ENCODE measurements around the gene DALRD3. TPM values are rescaled to one million over a fixed set of nuclear protein-coding genes. Genes with fewer than 3 reads are reported as not detected.
A peak's percentile ranks its signal among the peaks of the same experiment; 100 is the strongest.

The DALRD3 gene
- total and polyA plus RNA-seq, 2 experiments from 2014 or later = 31.0 to 57.7 TPM

DNA sequence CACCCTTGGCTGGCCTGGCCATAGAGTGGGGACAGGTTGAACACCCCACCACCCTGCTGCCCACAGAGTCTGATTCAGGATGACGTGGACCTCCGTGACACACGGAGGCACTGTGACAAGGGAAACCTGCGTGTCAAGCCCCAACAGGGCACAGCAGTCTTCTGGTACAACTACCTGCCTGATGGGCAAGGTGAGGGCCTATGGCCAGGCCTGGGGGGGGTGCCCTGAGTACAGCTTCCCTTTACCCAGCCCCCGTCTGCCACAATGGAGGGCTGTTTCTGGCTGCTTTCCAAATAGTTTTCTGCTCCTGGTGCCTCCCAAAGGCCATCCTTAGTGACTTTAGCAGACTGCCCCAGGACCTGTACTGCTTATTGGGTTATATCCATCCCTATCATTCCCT lies 12.4 kb downstream of the DALRD3 start:
- H3K36me3 ChIP-seq (ENCODE audit: insufficient read depth) = no peaks in the 10 kb centered on the region
- H3K4me3 Mint-ChIP-seq = peak overlapping the region; percentile 98
- H3F3A ChIP-seq (replicated peaks; ENCODE audit: low read depth) = 0 out of 2 replicates have a peak, but pooled peaks cover 5% of the 10 kb centered on the region
- TF ChIP-seq EZH2phosphoT487 (IDR thresholded peaks at IDR 0.05; ENCODE audit: unreplicated experiment) = no peak
- TF ChIP-seq EZH2 (IDR thresholded peaks at IDR 0.05; ENCODE audit: low read depth, unreplicated experiment) = no peak
- TF ChIP-seq, protein P1, sequence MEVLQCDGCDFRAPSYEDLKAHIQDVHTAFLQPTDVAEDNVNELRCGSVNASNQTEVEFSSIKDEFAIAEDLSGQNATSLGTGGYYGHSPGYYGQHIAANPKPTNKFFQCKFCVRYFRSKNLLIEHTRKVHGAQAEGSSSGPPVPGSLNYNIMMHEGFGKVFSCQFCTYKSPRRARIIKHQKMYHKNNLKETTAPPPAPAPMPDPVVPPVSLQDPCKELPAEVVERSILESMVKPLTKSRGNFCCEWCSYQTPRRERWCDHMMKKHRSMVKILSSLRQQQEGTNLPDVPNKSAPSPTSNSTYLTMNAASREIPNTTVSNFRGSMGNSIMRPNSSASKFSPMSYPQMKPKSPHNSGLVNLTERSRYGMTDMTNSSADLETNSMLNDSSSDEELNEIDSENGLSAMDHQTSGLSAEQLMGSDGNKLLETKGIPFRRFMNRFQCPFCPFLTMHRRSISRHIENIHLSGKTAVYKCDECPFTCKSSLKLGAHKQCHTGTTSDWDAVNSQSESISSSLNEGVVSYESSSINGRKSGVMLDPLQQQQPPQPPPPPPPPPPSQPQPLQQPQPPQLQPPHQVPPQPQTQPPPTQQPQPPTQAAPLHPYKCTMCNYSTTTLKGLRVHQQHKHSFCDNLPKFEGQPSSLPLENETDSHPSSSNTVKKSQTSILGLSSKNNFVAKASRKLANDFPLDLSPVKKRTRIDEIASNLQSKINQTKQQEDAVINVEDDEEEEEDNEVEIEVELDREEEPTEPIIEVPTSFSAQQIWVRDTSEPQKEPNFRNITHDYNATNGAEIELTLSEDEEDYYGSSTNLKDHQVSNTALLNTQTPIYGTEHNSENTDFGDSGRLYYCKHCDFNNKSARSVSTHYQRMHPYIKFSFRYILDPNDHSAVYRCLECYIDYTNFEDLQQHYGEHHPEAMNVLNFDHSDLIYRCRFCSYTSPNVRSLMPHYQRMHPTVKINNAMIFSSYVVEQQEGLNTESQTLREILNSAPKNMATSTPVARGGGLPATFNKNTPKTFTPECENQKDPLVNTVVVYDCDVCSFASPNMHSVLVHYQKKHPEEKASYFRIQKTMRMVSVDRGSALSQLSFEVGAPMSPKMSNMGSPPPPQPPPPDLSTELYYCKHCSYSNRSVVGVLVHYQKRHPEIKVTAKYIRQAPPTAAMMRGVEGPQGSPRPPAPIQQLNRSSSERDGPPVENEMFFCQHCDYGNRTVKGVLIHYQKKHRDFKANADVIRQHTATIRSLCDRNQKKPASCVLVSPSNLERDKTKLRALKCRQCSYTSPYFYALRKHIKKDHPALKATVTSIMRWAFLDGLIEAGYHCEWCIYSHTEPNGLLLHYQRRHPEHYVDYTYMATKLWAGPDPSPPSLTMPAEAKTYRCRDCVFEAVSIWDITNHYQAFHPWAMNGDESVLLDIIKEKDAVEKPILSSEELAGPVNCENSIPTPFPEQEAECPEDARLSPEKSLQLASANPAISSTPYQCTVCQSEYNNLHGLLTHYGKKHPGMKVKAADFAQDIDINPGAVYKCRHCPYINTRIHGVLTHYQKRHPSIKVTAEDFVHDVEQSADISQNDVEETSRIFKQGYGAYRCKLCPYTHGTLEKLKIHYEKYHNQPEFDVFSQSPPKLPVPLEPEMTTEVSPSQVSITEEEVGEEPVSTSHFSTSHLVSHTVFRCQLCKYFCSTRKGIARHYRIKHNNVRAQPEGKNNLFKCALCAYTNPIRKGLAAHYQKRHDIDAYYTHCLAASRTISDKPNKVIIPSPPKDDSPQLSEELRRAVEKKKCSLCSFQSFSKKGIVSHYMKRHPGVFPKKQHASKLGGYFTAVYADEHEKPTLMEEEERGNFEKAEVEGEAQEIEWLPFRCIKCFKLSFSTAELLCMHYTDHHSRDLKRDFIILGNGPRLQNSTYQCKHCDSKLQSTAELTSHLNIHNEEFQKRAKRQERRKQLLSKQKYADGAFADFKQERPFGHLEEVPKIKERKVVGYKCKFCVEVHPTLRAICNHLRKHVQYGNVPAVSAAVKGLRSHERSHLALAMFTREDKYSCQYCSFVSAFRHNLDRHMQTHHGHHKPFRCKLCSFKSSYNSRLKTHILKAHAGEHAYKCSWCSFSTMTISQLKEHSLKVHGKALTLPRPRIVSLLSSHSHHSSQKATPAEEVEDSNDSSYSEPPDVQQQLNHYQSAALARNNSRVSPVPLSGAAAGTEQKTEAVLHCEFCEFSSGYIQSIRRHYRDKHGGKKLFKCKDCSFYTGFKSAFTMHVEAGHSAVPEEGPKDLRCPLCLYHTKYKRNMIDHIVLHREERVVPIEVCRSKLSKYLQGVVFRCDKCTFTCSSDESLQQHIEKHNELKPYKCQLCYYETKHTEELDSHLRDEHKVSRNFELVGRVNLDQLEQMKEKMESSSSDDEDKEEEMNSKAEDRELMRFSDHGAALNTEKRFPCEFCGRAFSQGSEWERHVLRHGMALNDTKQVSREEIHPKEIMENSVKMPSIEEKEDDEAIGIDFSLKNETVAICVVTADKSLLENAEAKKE (CRISPR knock-in tag; IDR thresholded peaks at IDR 0.05) = no peak
- TF ChIP-seq, protein P2, sequence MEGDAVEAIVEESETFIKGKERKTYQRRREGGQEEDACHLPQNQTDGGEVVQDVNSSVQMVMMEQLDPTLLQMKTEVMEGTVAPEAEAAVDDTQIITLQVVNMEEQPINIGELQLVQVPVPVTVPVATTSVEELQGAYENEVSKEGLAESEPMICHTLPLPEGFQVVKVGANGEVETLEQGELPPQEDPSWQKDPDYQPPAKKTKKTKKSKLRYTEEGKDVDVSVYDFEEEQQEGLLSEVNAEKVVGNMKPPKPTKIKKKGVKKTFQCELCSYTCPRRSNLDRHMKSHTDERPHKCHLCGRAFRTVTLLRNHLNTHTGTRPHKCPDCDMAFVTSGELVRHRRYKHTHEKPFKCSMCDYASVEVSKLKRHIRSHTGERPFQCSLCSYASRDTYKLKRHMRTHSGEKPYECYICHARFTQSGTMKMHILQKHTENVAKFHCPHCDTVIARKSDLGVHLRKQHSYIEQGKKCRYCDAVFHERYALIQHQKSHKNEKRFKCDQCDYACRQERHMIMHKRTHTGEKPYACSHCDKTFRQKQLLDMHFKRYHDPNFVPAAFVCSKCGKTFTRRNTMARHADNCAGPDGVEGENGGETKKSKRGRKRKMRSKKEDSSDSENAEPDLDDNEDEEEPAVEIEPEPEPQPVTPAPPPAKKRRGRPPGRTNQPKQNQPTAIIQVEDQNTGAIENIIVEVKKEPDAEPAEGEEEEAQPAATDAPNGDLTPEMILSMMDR (conservative IDR thresholded peaks at IDR 0.05; ENCODE audit: low read depth in 2 of 2) = no peak
- TF ChIP-seq STAT1 (IDR thresholded peaks at IDR 0.05; ENCODE audit: unreplicated experiment) = no peak
- no peak for TF ChIP-seq CREB1 (CRISPR knock-in tag; IDR thresholded peaks at IDR 0.05; ENCODE audit: low read depth)
- no peak for TF ChIP-seq ZNF114 (CRISPR knock-in tag; IDR thresholded peaks at IDR 0.05)
- no peak for TF ChIP-seq POLR2AphosphoS5 (IDR thresholded peaks at IDR 0.05; ENCODE audit: low read depth)
- no peak for TF ChIP-seq NANOG (IDR thresholded peaks at IDR 0.05; ENCODE audit: borderline replicate concordance)
- no peak for TF ChIP-seq ZNF331 (CRISPR knock-in tag; IDR thresholded peaks at IDR 0.05; ENCODE audit: low read depth)
- TF ChIP-seq, protein P3, sequence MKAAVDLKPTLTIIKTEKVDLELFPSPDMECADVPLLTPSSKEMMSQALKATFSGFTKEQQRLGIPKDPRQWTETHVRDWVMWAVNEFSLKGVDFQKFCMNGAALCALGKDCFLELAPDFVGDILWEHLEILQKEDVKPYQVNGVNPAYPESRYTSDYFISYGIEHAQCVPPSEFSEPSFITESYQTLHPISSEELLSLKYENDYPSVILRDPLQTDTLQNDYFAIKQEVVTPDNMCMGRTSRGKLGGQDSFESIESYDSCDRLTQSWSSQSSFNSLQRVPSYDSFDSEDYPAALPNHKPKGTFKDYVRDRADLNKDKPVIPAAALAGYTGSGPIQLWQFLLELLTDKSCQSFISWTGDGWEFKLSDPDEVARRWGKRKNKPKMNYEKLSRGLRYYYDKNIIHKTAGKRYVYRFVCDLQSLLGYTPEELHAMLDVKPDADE (IDR thresholded peaks at IDR 0.05) = no peak
- no peak for TF ChIP-seq JUNB (IDR thresholded peaks at IDR 0.05; ENCODE audit: unreplicated experiment)
- no peak for TF ChIP-seq REST (IDR thresholded peaks at IDR 0.05; ENCODE audit: unreplicated experiment)
- H3K4me3 ChIP-seq = peak overlapping the region; percentile 99
- H4K20me1 ChIP-seq (replicated peaks; ENCODE audit: insufficient read depth) = peaks cover 18% of the 10 kb centered on the region
- no peaks in the 10 kb centered on the region; the same call in 1 of the 2 replicates for H3K9me2 ChIP-seq (ENCODE audit: insufficient read depth)
- H3K4me1 Mint-ChIP-seq = peaks cover 15% of the 10 kb centered on the region
- no peak overlapping the region for H3K27ac ChIP-seq (ENCODE audit: low read depth)
- H3K9me3 Mint-ChIP-seq = peaks cover 3% of the 10 kb centered on the region; the same call in 2 of the 3 replicates
- no peaks in the 10 kb centered on the region for H3K27me3 ChIP-seq (ENCODE audit: insufficient read depth)
- H2AFZ ChIP-seq = no peak overlapping the region; the same call in 1 of the 2 replicates
- no peak for DNase-seq (ENCODE audit: low spot score)
- peaks cover 9% of the 10 kb centered on the region for H3K4me1 ChIP-seq (ENCODE audit: insufficient read depth)
- no peak for ATAC-seq
- no peak overlapping the region for H3K27ac Mint-ChIP-seq
- H3K79me2 ChIP-seq (replicated peaks; ENCODE audit: insufficient read depth) = peaks cover 35% of the 10 kb centered on the region
- peaks cover 12% of the 10 kb centered on the region for H3K27me3 Mint-ChIP-seq (ENCODE audit: insufficient read depth, low read depth, poor library complexity)
- peaks cover 14% of the 10 kb centered on the region for H3K36me3 Mint-ChIP-seq (ENCODE audit: low read depth)
- peak overlapping the region; percentile 95 for H3K4me2 ChIP-seq

Data from GM23338 (cell line).